Measurements from ENCODE around the gene METTL24. TPM values are rescaled to one million over a fixed set of nuclear protein-coding genes. Genes with fewer than 3 reads are reported as not detected.

The METTL24 gene
- total RNA-seq, 6 donors from 2014 or later = 0.78 to 2.7 (median 1.8) TPM; not detected in 1

DNA sequence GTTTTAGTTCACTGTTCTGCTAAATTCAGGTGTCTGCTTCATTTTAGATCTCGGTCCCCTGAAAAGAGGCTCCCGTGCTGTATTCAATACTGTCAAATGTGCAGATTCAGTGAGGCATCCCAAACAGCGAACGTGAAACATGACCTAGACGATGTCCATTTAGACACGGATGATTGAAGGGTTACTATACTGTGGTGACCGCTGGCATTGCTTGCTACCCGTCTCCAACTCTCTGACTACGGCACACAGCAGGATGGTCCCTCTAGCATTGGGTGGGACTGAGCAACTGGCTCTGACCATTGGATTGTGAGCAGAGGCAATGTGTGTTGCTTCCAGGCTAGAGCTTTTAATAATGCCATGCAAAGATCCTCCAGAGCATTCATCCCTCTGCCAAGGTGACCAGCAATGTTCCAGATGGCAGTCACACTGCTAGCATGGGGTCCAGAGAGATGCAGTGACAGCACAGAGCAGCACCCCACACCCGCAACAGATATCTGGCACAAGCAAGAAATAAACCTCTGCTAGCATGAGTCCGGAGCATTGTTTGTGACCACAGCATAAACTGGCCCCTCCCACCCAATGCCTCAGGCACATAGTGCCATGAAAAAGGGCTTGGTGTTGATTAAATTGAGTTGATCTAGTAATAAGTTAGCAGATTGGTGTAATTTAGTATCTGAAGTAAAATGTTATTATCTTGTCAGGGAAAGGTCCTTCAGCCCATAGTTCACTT lies 9.0 kb downstream of the METTL24 start:
- H3K27me3 ChIP-seq = no peaks in the 10 kb centered on the region
- DNase-seq (no peak), ATAC-seq (ENCODE audit: low FRiP score in 2 of 2) (peak in 1 of 2 donors; percentile 64)
- H3K36me3 ChIP-seq = no peaks in the 10 kb centered on the region
- no peak overlapping the region for H3K4me3 ChIP-seq
- H3K9me3 ChIP-seq = no peaks in the 10 kb centered on the region
- no peak overlapping the region for H3K27ac ChIP-seq
- TF ChIP-seq POLR2A (IDR thresholded peaks at IDR 0.05) (no peak), POLR2AphosphoS5 (IDR thresholded peaks at IDR 0.05) (no peak), EP300 (IDR thresholded peaks at IDR 0.05) (no peak)
- TF ChIP-seq, protein P1, sequence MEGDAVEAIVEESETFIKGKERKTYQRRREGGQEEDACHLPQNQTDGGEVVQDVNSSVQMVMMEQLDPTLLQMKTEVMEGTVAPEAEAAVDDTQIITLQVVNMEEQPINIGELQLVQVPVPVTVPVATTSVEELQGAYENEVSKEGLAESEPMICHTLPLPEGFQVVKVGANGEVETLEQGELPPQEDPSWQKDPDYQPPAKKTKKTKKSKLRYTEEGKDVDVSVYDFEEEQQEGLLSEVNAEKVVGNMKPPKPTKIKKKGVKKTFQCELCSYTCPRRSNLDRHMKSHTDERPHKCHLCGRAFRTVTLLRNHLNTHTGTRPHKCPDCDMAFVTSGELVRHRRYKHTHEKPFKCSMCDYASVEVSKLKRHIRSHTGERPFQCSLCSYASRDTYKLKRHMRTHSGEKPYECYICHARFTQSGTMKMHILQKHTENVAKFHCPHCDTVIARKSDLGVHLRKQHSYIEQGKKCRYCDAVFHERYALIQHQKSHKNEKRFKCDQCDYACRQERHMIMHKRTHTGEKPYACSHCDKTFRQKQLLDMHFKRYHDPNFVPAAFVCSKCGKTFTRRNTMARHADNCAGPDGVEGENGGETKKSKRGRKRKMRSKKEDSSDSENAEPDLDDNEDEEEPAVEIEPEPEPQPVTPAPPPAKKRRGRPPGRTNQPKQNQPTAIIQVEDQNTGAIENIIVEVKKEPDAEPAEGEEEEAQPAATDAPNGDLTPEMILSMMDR (IDR thresholded peaks at IDR 0.05) = no peak
- WGBS, 2 donors = 94% methylated on average over 10 to 11 of the region's 11 CpGs
- peaks cover 0 to 6% (median 2%) of the 10 kb centered on the region in 4 donors for H3K4me1 ChIP-seq

DNA sequence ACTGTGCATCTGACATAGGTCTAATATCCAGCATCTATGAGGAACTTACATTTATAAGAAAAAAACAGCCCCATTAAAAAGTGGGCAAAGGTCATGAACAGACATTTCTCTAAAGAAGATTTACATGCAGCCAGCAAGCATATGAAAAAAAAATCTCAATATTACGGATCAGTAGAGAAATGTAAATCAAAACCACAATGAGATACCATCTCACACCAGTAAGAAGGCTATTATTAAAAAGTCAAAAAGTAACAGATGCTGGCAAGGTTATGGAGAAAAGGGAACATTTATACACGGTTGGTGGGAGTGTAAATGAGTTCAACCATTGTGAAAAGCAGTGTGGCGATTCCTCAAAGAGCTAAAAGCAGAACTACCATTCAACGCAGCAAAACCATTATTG lies 13.1 kb downstream of the METTL24 start:
- Histone ChIP-seq H3K27me3 (no peaks in the 10 kb centered on the region), H3K36me3 (no peaks in the 10 kb centered on the region), H3K4me1 (no peaks in the 10 kb centered on the region), H3K4me3 (no peak overlapping the region), H3K27ac (no peak overlapping the region), H3K9me3 (no peaks in the 10 kb centered on the region)
- TF ChIP-seq POLR2AphosphoS5 (IDR thresholded peaks at IDR 0.05) = no peak
- no peak for TF ChIP-seq EP300 (IDR thresholded peaks at IDR 0.05)
- TF ChIP-seq POLR2A (IDR thresholded peaks at IDR 0.05) = no peak
- TF ChIP-seq, protein P1 (IDR thresholded peaks at IDR 0.05) = no peak
- ATAC-seq (ENCODE audit: low FRiP score in 2 of 2) = no peak
- DNase-seq = no peak
- 69 to 85% methylated on average over 4 of the region's 4 CpGs for WGBS, 2 donors

GRCh38 chr6:110342759-110343158 lies 15.4 kb downstream of the METTL24 start:
- ATAC-seq (ENCODE audit: low FRiP score in 2 of 2) (no peak), DNase-seq (no peak)
- TF ChIP-seq EP300 (IDR thresholded peaks at IDR 0.05) = no peak
- no peak for TF ChIP-seq POLR2A (IDR thresholded peaks at IDR 0.05)
- TF ChIP-seq, protein P1 (IDR thresholded peaks at IDR 0.05) = no peak
- TF ChIP-seq POLR2AphosphoS5 (IDR thresholded peaks at IDR 0.05) = no peak
- no peaks in the 10 kb centered on the region for H3K36me3 ChIP-seq
- H3K4me3 ChIP-seq = no peak overlapping the region
- no peaks in the 10 kb centered on the region for H3K4me1 ChIP-seq
- 92 to 94% methylated on average over 3 of the region's 3 CpGs for WGBS, 2 donors
- no peaks in the 10 kb centered on the region for H3K27me3 ChIP-seq
- no peak overlapping the region for H3K27ac ChIP-seq
- no peaks in the 10 kb centered on the region for H3K9me3 ChIP-seq

- Histone ChIP-seq H3K4me3 (no peak overlapping the region), H3K27ac (no peak overlapping the region)
- WGBS, 2 donors = 89 to 93% methylated on average over 8 to 10 of the region's 10 CpGs
These were observed 16.2 kb downstream of the METTL24 start for GRCh38 chr6:110341663-110342596.

More at GRCh38 chr6:110341663-110342596, 16.2 kb downstream of the METTL24 start:
- TF ChIP-seq, protein P1 (IDR thresholded peaks at IDR 0.05) = peak in 2 of 6 experiments; percentile 6 to 20
- TF ChIP-seq EP300 (IDR thresholded peaks at IDR 0.05) = no peak
- Histone ChIP-seq H3K9me3 (no peaks in the 10 kb centered on the region), H3K36me3 (no peaks in the 10 kb centered on the region), H3K4me1 (no peaks in the 10 kb centered on the region), H3K27me3 (no peaks in the 10 kb centered on the region)
- DNase-seq = no peak
- no peak for ATAC-seq (ENCODE audit: low FRiP score in 2 of 2)
